Choroid plexus epithelial cell (primary cell): ENCODE data around the gene SHPK.

Source experiments
- DNase-seq: peaks from one replicate; pipeline ENCODE4 v3.0.0-alpha.2; 2010; ENCODE audit warnings: low read depth
- H3K4me3 ChIP-seq: 2 replicates; pipeline ENCODE4 v1.5.1; 2011; ENCODE audit warnings: low read depth, mild to moderate bottlenecking, control low read depth, low read length, moderate library complexity
- TF ChIP-seq, protein P1 (sequence below): conservative IDR thresholded peaks from 2 replicates; pipeline ENCODE4 v1.5.1; 2011; ENCODE audit warnings: low read depth, mild to moderate bottlenecking, control low read depth, inconsistent platforms, low read length, moderate library complexity

SHPK gene

DNA sequence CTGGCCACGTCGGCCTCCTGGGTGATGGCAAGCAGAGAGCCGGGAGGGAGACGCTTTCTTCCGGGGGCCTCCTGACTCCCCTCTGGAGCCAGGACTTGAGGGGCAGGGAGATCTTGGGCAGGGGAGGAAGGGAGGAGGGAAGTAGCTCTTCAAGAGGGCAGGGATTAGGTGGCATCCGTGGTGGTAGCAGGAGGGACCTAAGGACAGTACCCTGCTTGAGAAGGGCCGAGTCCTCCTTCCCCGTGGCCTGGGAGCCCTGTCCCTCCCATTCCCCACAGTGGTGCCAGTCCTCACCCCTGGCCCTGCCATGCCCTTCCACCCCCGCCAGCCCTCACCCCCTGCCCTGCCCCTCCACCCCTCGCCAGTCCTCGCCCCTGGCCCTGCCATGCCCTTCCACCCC, 19.7 kb upstream of the SHPK start:
- no peak for DNase-seq
- TF ChIP-seq, protein P1, sequence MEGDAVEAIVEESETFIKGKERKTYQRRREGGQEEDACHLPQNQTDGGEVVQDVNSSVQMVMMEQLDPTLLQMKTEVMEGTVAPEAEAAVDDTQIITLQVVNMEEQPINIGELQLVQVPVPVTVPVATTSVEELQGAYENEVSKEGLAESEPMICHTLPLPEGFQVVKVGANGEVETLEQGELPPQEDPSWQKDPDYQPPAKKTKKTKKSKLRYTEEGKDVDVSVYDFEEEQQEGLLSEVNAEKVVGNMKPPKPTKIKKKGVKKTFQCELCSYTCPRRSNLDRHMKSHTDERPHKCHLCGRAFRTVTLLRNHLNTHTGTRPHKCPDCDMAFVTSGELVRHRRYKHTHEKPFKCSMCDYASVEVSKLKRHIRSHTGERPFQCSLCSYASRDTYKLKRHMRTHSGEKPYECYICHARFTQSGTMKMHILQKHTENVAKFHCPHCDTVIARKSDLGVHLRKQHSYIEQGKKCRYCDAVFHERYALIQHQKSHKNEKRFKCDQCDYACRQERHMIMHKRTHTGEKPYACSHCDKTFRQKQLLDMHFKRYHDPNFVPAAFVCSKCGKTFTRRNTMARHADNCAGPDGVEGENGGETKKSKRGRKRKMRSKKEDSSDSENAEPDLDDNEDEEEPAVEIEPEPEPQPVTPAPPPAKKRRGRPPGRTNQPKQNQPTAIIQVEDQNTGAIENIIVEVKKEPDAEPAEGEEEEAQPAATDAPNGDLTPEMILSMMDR: no peak
- H3K4me3 ChIP-seq: no peak overlapping the region

DNA sequence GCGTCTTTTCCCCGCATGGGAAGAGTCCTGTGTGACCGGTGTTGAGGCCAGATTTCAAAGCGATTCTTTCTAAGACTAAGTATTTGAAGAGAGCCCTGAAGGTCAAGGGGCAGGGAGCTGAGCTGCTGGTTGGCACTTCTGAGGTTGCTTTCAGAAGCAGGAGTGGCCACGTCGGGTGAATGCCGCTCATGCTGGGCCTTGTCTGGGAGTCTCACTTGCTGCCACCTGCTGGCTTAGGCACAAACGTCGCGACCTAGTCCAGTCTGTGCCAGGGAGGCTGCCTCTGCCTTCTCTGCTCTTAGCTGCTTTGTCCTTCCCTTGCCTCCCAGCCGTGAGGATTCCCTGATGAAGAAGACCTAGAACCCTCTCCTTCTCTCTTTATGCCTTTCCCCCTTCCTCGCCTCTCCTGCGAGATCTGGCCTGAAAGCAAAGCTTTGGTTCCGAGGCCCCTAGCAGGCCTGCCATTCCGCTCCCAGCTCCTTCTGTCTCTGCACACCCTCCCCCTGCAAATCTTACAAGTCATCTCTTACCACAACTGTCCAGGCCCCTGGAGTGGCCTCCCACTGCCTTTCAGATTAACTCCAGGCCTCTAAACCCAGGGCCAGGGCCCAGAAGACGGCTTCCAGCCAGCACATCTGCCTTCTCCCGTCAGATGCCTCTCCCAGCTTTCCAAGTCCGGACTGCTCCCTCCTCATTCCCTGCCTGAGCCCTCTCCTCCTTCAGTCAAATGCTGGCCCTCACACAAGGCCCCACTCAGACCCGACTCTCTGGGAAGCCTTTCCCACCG, 11.9 kb upstream of the SHPK start:
- DNase-seq: peak; percentile 81
- TF ChIP-seq, protein P1: peak; percentile 73
- H3K4me3 ChIP-seq: no peak overlapping the region

DNA sequence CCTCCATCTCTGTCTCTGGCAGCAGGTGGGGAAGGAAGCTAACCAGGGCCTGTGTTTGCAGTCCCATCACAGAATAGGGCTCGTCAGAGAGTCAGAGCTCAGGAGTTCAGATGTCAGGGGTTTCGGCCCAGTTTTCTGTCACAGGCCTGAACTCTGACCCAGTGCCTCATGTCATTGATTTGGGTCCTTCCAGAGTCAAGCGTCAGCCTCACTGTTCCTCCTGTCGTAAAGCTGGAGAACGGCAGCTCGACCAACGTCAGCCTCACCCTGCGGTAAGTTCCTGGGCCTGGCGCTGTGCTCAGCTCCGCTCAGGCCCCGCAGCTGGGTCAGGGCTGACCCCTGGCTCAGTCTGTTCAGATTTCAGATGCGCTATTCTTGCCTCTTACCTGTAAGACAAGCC, 11.2 kb upstream of the SHPK start:
- DNase-seq: no peak
- TF ChIP-seq, protein P1: no peak
- no peak overlapping the region for H3K4me3 ChIP-seq

DNA sequence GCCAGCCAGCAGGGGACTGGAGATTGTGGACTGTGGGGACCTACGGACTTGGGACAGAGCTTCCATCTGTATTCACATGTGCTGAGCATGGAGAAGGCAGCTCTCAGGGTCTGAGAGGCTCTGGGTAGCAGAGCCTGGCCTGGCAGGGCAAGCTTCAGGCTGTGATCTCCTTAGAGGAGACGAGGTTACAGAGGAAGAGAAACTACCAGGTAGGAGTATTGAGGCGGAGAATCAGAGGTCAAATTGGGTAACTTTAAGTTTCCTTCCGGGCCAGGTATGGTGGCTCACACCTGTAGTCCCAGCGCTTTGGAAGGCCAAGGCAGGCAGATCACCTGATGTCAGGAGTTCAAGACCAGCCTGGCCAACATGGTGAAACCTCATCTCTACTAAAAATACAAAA, 9.3 kb upstream of the SHPK start:
- no peak overlapping the region for H3K4me3 ChIP-seq
- TF ChIP-seq, protein P1: no peak
- no peak for DNase-seq

DNA sequence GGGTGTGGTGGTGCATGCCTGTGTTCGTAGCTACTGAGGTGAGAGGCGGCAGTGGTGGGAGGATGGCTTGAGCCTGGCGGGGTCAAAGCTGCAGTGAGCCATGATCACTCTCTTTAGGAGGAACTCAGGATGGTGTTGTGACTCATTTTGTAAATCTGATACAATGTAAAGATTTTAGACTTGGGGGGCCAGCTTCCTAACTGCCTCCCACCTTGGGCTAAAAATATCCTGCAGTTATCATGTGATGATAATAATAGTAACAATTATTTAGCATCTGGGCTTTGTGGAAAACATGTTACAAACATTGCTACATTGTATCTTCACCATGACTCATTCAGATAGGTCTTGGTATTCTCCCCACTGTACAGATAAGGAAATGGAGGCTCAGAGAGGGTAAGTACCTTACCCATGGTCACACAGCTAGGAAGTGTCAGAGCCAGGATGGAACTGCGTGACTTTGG, 7.9 kb upstream of the SHPK start:
- H3K4me3 ChIP-seq: no peak overlapping the region
- TF ChIP-seq, protein P1: no peak
- no peak for DNase-seq

DNA sequence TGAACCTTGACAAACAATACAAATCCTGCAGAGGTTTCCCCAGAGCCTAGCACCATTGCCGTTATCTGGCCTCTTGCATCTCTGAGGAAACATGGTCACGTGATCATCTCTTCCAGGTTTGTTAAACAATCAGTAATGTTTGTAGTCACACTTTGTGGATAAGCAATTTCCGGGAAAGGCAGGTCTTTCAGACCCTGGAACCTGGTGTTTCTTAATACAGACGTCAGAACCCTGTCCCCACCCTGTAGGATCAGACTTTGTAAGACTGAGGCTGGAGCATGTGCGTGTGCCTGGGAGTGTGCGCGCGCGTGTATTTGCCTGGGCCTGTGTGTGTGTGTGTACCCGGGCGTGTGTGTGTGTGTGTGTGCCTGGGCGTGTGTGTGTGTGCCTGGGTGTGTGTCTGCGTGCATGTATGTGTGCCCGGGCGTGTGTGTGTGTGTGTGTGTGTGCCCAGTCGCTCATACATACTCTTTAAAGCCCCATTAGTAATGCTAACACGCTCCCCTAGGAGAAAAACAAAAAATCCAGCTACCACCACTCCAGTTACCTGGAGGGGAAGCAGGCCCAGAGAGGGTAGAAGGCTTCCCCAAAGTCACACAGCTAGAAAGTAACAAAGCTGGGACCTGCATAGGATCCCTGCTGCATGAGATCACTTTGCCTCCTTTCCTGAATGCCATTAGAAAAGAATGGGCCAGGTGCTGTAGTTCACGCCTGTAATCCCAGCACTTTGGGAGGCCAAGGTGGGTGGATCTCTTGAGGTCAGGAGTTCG, 5.9 kb upstream of the SHPK start:
- DNase-seq: no peak
- TF ChIP-seq, protein P1: no peak
- H3K4me3 ChIP-seq: no peak overlapping the region
